22Rv1 (cell line): Measurements from ENCODE around the gene ADGRA1.

Source experiments
- ZFX ChIP-seq: fragments of 450-650 bp; IDR thresholded peaks from 2 replicates; pipeline ENCODE4 v1.6.1; 2017; ENCODE audit warnings: antibody characterized with exemption, borderline replicate concordance
- TF ChIP-seq, protein P1 (sequence below): fragments of 450-650 bp; IDR thresholded peaks from 2 replicates; pipeline ENCODE4 v1.5.1; 2017; ENCODE audit warnings: mild to moderate bottlenecking

DNA sequence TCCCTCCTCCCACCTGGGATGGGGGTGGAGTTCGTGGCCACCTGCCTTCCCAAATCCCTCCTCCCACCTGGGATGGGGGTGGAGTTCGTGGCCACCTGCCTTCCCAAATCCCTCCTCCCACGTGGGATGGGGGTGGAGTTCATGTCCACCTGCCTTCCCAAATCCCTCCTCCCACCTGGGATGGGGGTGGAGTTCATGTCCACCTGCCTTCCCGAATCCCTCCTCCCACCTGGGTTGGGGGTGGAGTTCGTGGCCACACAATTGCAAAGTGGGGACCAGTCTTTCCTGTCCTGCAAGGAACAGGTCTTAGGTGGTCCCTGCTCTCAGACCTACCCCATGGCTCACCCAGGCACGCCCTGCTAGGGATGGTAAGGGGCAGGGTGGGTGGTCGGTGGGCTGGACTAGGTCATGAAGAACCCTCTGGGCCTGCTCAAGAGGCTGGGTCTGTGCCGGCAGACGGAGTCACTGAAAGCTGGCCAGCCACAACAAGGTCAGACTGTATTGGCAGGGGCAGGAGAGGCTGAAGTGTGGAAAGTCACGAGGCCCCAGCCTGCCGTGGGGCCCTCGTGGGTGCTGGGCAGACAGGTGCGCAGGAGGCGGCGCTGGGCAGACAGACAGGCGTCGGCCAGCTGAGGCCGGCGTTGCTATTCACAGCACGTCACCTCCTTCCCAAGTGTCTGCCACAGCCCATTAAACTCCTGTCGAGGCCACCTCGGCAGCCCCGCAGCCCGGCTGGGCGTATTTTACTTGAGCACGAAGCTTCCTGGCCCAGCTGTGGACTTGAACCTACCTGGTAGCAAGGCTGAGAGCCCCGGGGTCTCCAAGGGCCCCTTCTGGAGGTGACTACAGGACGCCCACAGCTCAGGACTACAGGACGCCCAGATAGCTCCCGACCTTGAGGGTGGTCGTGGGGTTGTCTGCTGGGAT is 76.4 kb downstream of the ADGRA1 start:
- TF ChIP-seq, protein P1, sequence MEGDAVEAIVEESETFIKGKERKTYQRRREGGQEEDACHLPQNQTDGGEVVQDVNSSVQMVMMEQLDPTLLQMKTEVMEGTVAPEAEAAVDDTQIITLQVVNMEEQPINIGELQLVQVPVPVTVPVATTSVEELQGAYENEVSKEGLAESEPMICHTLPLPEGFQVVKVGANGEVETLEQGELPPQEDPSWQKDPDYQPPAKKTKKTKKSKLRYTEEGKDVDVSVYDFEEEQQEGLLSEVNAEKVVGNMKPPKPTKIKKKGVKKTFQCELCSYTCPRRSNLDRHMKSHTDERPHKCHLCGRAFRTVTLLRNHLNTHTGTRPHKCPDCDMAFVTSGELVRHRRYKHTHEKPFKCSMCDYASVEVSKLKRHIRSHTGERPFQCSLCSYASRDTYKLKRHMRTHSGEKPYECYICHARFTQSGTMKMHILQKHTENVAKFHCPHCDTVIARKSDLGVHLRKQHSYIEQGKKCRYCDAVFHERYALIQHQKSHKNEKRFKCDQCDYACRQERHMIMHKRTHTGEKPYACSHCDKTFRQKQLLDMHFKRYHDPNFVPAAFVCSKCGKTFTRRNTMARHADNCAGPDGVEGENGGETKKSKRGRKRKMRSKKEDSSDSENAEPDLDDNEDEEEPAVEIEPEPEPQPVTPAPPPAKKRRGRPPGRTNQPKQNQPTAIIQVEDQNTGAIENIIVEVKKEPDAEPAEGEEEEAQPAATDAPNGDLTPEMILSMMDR = no peak
- TF ChIP-seq ZFX = no peak
